ENCODE data around the gene STXBP3. TPM values are rescaled to one million over a fixed set of nuclear protein-coding genes. Genes with fewer than 3 reads are reported as not detected.

Gene STXBP3
- total RNA-seq, 4 donors from 2014 or later, result 29.5 to 166 (median 64.1) TPM

- no peak for DNase-seq
- Histone ChIP-seq H3K9me3 (no peaks in the 10 kb centered on the region), H3K36me3 (no peaks in the 10 kb centered on the region), H3K27ac (no peak overlapping the region), H3K27me3 (no peaks in the 10 kb centered on the region), H3K4me1 (no peaks in the 10 kb centered on the region), H3K4me3 (no peak overlapping the region)
- TF ChIP-seq CTCF (IDR thresholded peaks at IDR 0.05), result no peak
- TF ChIP-seq POLR2A (IDR thresholded peaks at IDR 0.05), result no peak
- intact Hi-C loops (cut with DNase I; ENCODE audit: low total_unique reads), result no loop called here
These were observed 104.5 kb downstream of the STXBP3 start for GRCh38 chr1:108850929-108851328.

GRCh38 chr1:108851567-108851966, 105.1 kb downstream of the STXBP3 start:
- Histone ChIP-seq H3K36me3 (no peaks in the 10 kb centered on the region), H3K27me3 (no peaks in the 10 kb centered on the region), H3K4me1 (no peaks in the 10 kb centered on the region), H3K27ac (peak overlapping the region in 1 of 2 donors; percentile 55), H3K4me3 (no peak overlapping the region), H3K9me3 (no peaks in the 10 kb centered on the region)
- intact Hi-C loops (cut with DNase I; ENCODE audit: low total_unique reads), result no loop called here
- DNase-seq, result no peak
- no peak for TF ChIP-seq CTCF (IDR thresholded peaks at IDR 0.05)
- TF ChIP-seq POLR2A (IDR thresholded peaks at IDR 0.05), result no peak

GRCh38 chr1:108852221-108852975, 105.9 kb downstream of the STXBP3 start:
- H3K27me3 ChIP-seq, result no peaks in the 10 kb centered on the region
- no peaks in the 10 kb centered on the region for H3K4me1 ChIP-seq
- no peaks in the 10 kb centered on the region for H3K36me3 ChIP-seq
- H3K9me3 ChIP-seq, result no peaks in the 10 kb centered on the region
- no peak for DNase-seq
- no peak overlapping the region for H3K4me3 ChIP-seq
- no peak for TF ChIP-seq POLR2A (IDR thresholded peaks at IDR 0.05)
- no peak for TF ChIP-seq CTCF (IDR thresholded peaks at IDR 0.05)
- intact Hi-C loops (cut with DNase I; ENCODE audit: low total_unique reads), result no loop called here
- peak overlapping the region in 1 of 2 donors; percentile 55 for H3K27ac ChIP-seq

- DNase-seq, result no peak
- intact Hi-C loops (cut with DNase I; ENCODE audit: low total_unique reads), result no loop called here
- Histone ChIP-seq H3K27ac (peak overlapping the region in 1 of 2 donors; percentile 52), H3K27me3 (no peaks in the 10 kb centered on the region), H3K4me3 (no peak overlapping the region), H3K4me1 (no peaks in the 10 kb centered on the region), H3K9me3 (no peaks in the 10 kb centered on the region), H3K36me3 (no peaks in the 10 kb centered on the region)
- TF ChIP-seq CTCF (IDR thresholded peaks at IDR 0.05) (no peak), POLR2A (IDR thresholded peaks at IDR 0.05) (no peak)
These were observed 107.9 kb downstream of the STXBP3 start for GRCh38 chr1:108854221-108855019.

- Histone ChIP-seq H3K9me3 (no peaks in the 10 kb centered on the region), H3K36me3 (no peaks in the 10 kb centered on the region), H3K27me3 (no peaks in the 10 kb centered on the region), H3K4me3 (no peak within 1 kb of the TSS), H3K4me1 (no peaks in the 10 kb centered on the region), H3K27ac (no peak within 1 kb of the TSS)
- intact Hi-C loops (cut with DNase I; ENCODE audit: low total_unique reads), result no loop called here
- TF ChIP-seq POLR2A (IDR thresholded peaks at IDR 0.05) (no peak), CTCF (IDR thresholded peaks at IDR 0.05) (no peak)
- no peak for DNase-seq
These were observed 110.5 kb downstream of the STXBP3 start, which contains the start of gene AKNAD1 for GRCh38 chr1:108856994-108857393. TSS of gene AKNAD1 (minus strand) at chr1:108857094. CDS start at chr1:108852664, 4,430 bp downstream.

All from uterus (tissue), 4 donors.